GM23338 (cell line): Measurements from ENCODE around the gene RNF13. TPM values are rescaled to one million over a fixed set of nuclear protein-coding genes. Genes with fewer than 3 reads are reported as not detected.

Experiments used
- ATAC-seq: fragments of 200-7000 bp; cut with Tn5 transposase; 3 replicates; pipeline ENCODE4 v1.9.1; 2020
- DNase-seq: peaks from one replicate; pipeline ENCODE4 v3.0.0-alpha.2; 2015; ENCODE audit warnings: low spot score
- H2AFZ ChIP-seq: fragments of 200-600 bp; sonication (generic); 2 replicates; pipeline ENCODE4 v1.8.0; 2016; ENCODE audit warnings: antibody characterized with exemption, mild to moderate bottlenecking, moderate library complexity
- H3F3A ChIP-seq: fragments of 200-600 bp; sonication (generic); replicated peaks from 2 replicates; pipeline ENCODE4 v1.8.0; 2017; ENCODE audit warnings: antibody characterized with exemption, mixed run types, low read depth
- H3K27ac ChIP-seq: fragments of 200-600 bp; sonication (generic); 2 replicates; pipeline ENCODE4 v1.6.1; 2016; ENCODE audit warnings: low read depth
- H3K27me3 ChIP-seq: fragments of 200-600 bp; sonication (generic); 2 replicates; pipeline ENCODE4 v1.8.0; 2016; ENCODE audit warnings: mild to moderate bottlenecking, mixed run types, moderate library complexity; ENCODE audit not compliant: insufficient read depth
- H3K36me3 ChIP-seq: fragments of 200-600 bp; sonication (generic); 2 replicates; pipeline ENCODE4 v1.8.0; 2016; ENCODE audit warnings: mild to moderate bottlenecking; ENCODE audit not compliant: insufficient read depth
- H3K4me1 ChIP-seq: fragments of 200-600 bp; sonication (generic); 2 replicates; pipeline ENCODE4 v1.8.0; 2016; ENCODE audit warnings: mild to moderate bottlenecking, moderate library complexity; ENCODE audit not compliant: insufficient read depth
- H3K4me2 ChIP-seq: fragments of 200-600 bp; sonication (generic); 2 replicates; pipeline ENCODE4 v1.7.1; 2017; ENCODE audit warnings: mixed run types
- H3K4me3 ChIP-seq: fragments of 200-600 bp; sonication (generic); 2 replicates; pipeline ENCODE4 v1.6.1; 2016; ENCODE audit warnings: mixed run types
- H3K79me2 ChIP-seq: fragments of 200-600 bp; sonication (generic); replicated peaks from 2 replicates; pipeline ENCODE4 v1.8.0; 2017; ENCODE audit warnings: mild to moderate bottlenecking; ENCODE audit not compliant: insufficient read depth
- H3K9me2 ChIP-seq: fragments of 200-600 bp; sonication (generic); 2 replicates; pipeline ENCODE4 v1.8.0; 2017; ENCODE audit not compliant: insufficient read depth
- H4K20me1 ChIP-seq: fragments of 200-600 bp; sonication (generic); replicated peaks from 2 replicates; pipeline ENCODE4 v1.8.0; 2017; ENCODE audit warnings: mild to moderate bottlenecking; ENCODE audit not compliant: insufficient read depth
- H3K27ac Mint-ChIP-seq: 2 replicates; pipeline ENCODE4 v1.8.0; 2020; ENCODE audit warnings: inconsistent platforms, mild to moderate bottlenecking, moderate library complexity, mixed read lengths
- H3K27me3 Mint-ChIP-seq: 3 replicates; pipeline ENCODE4 v1.8.0; 2022; ENCODE audit warnings: low read depth, mild to moderate bottlenecking, moderate library complexity, mixed read lengths, inconsistent platforms; ENCODE audit not compliant: insufficient read depth, poor library complexity
- H3K36me3 Mint-ChIP-seq: 3 replicates; pipeline ENCODE4 v1.8.0; 2021; ENCODE audit warnings: low read depth, mild to moderate bottlenecking, inconsistent platforms, moderate library complexity, mixed read lengths
- H3K4me1 Mint-ChIP-seq: 3 replicates; pipeline ENCODE4 v1.8.0; 2020; ENCODE audit warnings: mild to moderate bottlenecking, inconsistent platforms, mixed read lengths
- H3K4me3 Mint-ChIP-seq: 3 replicates; pipeline ENCODE4 v1.8.0; 2021; ENCODE audit warnings: moderate library complexity, mild to moderate bottlenecking, inconsistent platforms, mixed read lengths
- H3K9me3 Mint-ChIP-seq: 3 replicates; pipeline ENCODE4 v1.8.0; 2020; ENCODE audit warnings: moderate library complexity, mild to moderate bottlenecking, inconsistent platforms, mixed read lengths
- JUNB ChIP-seq: IDR thresholded peaks from one replicate; pipeline ENCODE4 v1.6.1; 2016; ENCODE audit warnings: antibody characterized with exemption; ENCODE audit not compliant: unreplicated experiment
- polyA plus RNA-seq: library from polyadenylated mRNA; unstranded; fragments of >200 nt; fragmentation: Nextera tagmentation; extraction: Ambion mirVana; gene quantifications from 2 replicates; pipeline ENCODE4 v1.2.1, GENCODE V29; 2016
- total RNA-seq: library from RNA; depleted of rRNA; stranded (reverse); fragments of >200 nt; shearing (Covaris generic); gene quantifications from 2 replicates; pipeline ENCODE4 v1.2.3, GENCODE V29; 2014
- TF ChIP-seq, protein P1 (sequence below): fragments of 250-450 bp; sonication (Bioruptor Pico); IDR thresholded peaks from 2 replicates; pipeline ENCODE4 v1.5.0; 2020; ENCODE audit warnings: mild to moderate bottlenecking, moderate library complexity
- TF ChIP-seq, protein P2 (sequence below): IDR thresholded peaks from 2 replicates; pipeline ENCODE4 v1.6.1; 2016; ENCODE audit warnings: antibody characterized with exemption
- TF ChIP-seq, protein P3 (sequence below): IDR thresholded peaks from one replicate; pipeline ENCODE4 v1.6.1; 2018; ENCODE audit warnings: antibody characterized with exemption; ENCODE audit not compliant: unreplicated experiment
- TF ChIP-seq, protein P4 (sequence below), 2 experiments: fragments of 200-600 bp in 1 of 2; sonication (generic) in 1 of 2; conservative IDR thresholded peaks; 2 replicates each; pipeline versions ENCODE4 v1.5.1 to v1.6.1; 2016 to 2017; ENCODE audit warnings: antibody characterized with exemption in 2 of 2, low read depth in 2 of 2, mild to moderate bottlenecking in 2 of 2, moderate library complexity in 1 of 2

RNF13 gene
- total and polyA plus RNA-seq, 2 experiments from 2014 or later: 46.3 to 101 TPM

DNA sequence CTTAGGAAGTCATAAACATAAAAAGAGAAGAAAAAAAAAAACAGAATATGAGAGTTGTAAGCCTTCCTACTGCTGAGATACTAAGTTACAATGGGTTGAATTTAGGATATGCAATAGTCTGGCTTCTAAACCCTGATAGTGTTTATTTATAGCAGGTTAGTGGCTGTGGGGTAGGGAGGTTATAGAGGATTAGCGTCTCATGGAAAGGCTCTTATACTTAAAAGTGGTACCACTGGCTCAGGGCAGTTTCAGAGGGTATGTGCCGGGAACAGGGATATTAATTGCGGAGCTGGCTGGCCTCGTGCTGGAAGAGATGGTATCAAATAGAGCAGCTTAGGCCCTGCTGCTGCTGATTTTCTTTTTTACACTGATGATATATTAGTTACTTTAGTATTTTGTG lies 96.9 kb downstream of the RNF13 start:
- no peak overlapping the region for H3K4me2 ChIP-seq
- Mint-ChIP-seq H3K4me3 (no peak overlapping the region), H3K4me1 (peaks cover 2% of the 10 kb centered on the region; the same call in 1 of the 3 replicates), H3K36me3 (0 out of 3 replicates have a peak, but pooled peaks cover 3% of the 10 kb centered on the region), H3K27me3 (no peaks in the 10 kb centered on the region), H3K27ac (no peak overlapping the region), H3K9me3 (no peaks in the 10 kb centered on the region)
- no peaks in the 10 kb centered on the region for H4K20me1 ChIP-seq
- no peaks in the 10 kb centered on the region for H3K9me2 ChIP-seq
- TF ChIP-seq JUNB: no peak
- TF ChIP-seq, protein P1, sequence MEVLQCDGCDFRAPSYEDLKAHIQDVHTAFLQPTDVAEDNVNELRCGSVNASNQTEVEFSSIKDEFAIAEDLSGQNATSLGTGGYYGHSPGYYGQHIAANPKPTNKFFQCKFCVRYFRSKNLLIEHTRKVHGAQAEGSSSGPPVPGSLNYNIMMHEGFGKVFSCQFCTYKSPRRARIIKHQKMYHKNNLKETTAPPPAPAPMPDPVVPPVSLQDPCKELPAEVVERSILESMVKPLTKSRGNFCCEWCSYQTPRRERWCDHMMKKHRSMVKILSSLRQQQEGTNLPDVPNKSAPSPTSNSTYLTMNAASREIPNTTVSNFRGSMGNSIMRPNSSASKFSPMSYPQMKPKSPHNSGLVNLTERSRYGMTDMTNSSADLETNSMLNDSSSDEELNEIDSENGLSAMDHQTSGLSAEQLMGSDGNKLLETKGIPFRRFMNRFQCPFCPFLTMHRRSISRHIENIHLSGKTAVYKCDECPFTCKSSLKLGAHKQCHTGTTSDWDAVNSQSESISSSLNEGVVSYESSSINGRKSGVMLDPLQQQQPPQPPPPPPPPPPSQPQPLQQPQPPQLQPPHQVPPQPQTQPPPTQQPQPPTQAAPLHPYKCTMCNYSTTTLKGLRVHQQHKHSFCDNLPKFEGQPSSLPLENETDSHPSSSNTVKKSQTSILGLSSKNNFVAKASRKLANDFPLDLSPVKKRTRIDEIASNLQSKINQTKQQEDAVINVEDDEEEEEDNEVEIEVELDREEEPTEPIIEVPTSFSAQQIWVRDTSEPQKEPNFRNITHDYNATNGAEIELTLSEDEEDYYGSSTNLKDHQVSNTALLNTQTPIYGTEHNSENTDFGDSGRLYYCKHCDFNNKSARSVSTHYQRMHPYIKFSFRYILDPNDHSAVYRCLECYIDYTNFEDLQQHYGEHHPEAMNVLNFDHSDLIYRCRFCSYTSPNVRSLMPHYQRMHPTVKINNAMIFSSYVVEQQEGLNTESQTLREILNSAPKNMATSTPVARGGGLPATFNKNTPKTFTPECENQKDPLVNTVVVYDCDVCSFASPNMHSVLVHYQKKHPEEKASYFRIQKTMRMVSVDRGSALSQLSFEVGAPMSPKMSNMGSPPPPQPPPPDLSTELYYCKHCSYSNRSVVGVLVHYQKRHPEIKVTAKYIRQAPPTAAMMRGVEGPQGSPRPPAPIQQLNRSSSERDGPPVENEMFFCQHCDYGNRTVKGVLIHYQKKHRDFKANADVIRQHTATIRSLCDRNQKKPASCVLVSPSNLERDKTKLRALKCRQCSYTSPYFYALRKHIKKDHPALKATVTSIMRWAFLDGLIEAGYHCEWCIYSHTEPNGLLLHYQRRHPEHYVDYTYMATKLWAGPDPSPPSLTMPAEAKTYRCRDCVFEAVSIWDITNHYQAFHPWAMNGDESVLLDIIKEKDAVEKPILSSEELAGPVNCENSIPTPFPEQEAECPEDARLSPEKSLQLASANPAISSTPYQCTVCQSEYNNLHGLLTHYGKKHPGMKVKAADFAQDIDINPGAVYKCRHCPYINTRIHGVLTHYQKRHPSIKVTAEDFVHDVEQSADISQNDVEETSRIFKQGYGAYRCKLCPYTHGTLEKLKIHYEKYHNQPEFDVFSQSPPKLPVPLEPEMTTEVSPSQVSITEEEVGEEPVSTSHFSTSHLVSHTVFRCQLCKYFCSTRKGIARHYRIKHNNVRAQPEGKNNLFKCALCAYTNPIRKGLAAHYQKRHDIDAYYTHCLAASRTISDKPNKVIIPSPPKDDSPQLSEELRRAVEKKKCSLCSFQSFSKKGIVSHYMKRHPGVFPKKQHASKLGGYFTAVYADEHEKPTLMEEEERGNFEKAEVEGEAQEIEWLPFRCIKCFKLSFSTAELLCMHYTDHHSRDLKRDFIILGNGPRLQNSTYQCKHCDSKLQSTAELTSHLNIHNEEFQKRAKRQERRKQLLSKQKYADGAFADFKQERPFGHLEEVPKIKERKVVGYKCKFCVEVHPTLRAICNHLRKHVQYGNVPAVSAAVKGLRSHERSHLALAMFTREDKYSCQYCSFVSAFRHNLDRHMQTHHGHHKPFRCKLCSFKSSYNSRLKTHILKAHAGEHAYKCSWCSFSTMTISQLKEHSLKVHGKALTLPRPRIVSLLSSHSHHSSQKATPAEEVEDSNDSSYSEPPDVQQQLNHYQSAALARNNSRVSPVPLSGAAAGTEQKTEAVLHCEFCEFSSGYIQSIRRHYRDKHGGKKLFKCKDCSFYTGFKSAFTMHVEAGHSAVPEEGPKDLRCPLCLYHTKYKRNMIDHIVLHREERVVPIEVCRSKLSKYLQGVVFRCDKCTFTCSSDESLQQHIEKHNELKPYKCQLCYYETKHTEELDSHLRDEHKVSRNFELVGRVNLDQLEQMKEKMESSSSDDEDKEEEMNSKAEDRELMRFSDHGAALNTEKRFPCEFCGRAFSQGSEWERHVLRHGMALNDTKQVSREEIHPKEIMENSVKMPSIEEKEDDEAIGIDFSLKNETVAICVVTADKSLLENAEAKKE (CRISPR knock-in tag): no peak
- TF ChIP-seq, protein P2, sequence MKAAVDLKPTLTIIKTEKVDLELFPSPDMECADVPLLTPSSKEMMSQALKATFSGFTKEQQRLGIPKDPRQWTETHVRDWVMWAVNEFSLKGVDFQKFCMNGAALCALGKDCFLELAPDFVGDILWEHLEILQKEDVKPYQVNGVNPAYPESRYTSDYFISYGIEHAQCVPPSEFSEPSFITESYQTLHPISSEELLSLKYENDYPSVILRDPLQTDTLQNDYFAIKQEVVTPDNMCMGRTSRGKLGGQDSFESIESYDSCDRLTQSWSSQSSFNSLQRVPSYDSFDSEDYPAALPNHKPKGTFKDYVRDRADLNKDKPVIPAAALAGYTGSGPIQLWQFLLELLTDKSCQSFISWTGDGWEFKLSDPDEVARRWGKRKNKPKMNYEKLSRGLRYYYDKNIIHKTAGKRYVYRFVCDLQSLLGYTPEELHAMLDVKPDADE: no peak
- TF ChIP-seq, protein P3, sequence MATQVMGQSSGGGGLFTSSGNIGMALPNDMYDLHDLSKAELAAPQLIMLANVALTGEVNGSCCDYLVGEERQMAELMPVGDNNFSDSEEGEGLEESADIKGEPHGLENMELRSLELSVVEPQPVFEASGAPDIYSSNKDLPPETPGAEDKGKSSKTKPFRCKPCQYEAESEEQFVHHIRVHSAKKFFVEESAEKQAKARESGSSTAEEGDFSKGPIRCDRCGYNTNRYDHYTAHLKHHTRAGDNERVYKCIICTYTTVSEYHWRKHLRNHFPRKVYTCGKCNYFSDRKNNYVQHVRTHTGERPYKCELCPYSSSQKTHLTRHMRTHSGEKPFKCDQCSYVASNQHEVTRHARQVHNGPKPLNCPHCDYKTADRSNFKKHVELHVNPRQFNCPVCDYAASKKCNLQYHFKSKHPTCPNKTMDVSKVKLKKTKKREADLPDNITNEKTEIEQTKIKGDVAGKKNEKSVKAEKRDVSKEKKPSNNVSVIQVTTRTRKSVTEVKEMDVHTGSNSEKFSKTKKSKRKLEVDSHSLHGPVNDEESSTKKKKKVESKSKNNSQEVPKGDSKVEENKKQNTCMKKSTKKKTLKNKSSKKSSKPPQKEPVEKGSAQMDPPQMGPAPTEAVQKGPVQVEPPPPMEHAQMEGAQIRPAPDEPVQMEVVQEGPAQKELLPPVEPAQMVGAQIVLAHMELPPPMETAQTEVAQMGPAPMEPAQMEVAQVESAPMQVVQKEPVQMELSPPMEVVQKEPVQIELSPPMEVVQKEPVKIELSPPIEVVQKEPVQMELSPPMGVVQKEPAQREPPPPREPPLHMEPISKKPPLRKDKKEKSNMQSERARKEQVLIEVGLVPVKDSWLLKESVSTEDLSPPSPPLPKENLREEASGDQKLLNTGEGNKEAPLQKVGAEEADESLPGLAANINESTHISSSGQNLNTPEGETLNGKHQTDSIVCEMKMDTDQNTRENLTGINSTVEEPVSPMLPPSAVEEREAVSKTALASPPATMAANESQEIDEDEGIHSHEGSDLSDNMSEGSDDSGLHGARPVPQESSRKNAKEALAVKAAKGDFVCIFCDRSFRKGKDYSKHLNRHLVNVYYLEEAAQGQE: no peak
- TF ChIP-seq, protein P4, sequence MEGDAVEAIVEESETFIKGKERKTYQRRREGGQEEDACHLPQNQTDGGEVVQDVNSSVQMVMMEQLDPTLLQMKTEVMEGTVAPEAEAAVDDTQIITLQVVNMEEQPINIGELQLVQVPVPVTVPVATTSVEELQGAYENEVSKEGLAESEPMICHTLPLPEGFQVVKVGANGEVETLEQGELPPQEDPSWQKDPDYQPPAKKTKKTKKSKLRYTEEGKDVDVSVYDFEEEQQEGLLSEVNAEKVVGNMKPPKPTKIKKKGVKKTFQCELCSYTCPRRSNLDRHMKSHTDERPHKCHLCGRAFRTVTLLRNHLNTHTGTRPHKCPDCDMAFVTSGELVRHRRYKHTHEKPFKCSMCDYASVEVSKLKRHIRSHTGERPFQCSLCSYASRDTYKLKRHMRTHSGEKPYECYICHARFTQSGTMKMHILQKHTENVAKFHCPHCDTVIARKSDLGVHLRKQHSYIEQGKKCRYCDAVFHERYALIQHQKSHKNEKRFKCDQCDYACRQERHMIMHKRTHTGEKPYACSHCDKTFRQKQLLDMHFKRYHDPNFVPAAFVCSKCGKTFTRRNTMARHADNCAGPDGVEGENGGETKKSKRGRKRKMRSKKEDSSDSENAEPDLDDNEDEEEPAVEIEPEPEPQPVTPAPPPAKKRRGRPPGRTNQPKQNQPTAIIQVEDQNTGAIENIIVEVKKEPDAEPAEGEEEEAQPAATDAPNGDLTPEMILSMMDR (conservative IDR thresholded peaks at IDR 0.05; ENCODE audit: low read depth in 2 of 2): no peak
- H3K4me1 ChIP-seq: no peaks in the 10 kb centered on the region
- no peak overlapping the region for H3K4me3 ChIP-seq
- no peak overlapping the region for H3K27ac ChIP-seq
- ATAC-seq (no peak), DNase-seq (no peak)
- H3K27me3 ChIP-seq: no peaks in the 10 kb centered on the region
- no peaks in the 10 kb centered on the region for H3K79me2 ChIP-seq
- no peaks in the 10 kb centered on the region for H3K36me3 ChIP-seq
- H3F3A ChIP-seq: no peaks in the 10 kb centered on the region
- no peak overlapping the region for H2AFZ ChIP-seq
